Measurements from ENCODE around the gene SPRED1.
A peak's percentile ranks its signal among the peaks of the same experiment; 100 is the strongest.

The SPRED1 gene

DNA sequence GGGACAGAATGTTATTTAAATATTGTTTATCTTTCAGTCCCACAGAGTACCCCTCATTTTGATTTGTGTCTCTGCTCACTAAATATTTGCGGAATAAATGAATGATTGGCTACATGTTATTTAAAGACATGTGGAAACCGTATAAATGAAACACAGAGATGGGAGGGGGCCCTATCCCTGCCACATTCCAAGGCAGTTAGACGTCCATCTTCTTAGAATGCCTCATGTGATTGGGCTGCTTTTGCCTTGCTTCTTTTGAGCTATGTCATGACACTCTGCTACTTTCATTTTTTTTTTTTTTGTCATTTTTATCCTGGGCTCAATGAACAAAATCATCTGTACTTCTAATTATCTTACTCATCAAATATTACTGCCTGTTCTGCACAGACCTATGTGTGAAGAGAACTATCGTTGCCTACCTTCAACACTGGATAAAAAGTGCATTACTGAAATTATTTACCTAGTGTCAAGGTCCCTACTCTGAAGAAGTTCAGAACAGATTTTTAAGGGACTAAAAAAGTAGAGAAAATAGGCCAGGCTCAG lies 117.4 kb downstream of the SPRED1 start:
- Histone ChIP-seq H3K36me3 (ENCODE audit: control insufficient read depth in 5 of 5, insufficient read depth in 5 of 5, low read length in 5 of 5) (no peaks in the 10 kb centered on the region), H3K4me3 (ENCODE audit: low read depth in 1 of 5, low read length in 5 of 5) (no peak overlapping the region), H3K9me3 (ENCODE audit: control insufficient read depth in 5 of 5, low read length in 5 of 5) (no peaks in the 10 kb centered on the region), H3K4me1 (ENCODE audit: control insufficient read depth in 5 of 5, insufficient read depth in 5 of 5, low read length in 5 of 5) (peaks cover 0 to 18% (median 7%) of the 10 kb centered on the region in 5 donors), H3K27ac (ENCODE audit: low read depth, low read length) (no peak overlapping the region), H3K27me3 (ENCODE audit: control insufficient read depth in 5 of 5, insufficient read depth in 4 of 5, low read length in 5 of 5) (no peaks in the 10 kb centered on the region), H3K9ac (ENCODE audit: low read length in 5 of 5) (no peak overlapping the region)

DNA sequence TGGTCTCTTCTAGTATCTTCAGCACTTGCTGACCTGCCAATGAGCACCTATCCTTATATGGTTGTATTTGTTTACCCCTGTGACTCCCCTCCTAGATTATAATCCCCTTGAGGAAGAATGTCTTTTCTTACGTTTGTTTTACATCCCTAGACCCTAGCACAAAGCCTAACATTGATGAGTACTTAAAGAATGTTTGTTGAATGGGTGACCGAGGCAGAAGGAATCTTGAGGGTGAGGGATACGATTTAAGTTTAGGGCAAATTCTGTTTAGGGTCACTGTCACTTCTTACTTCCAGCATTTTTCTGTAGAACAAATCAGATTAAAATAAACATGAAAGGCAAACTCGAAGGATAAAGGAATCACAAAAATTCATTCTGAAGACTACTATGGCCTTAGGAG lies 120.4 kb downstream of the SPRED1 start:
- no peaks in the 10 kb centered on the region for H3K36me3 ChIP-seq (ENCODE audit: control insufficient read depth in 5 of 5, insufficient read depth in 5 of 5, low read length in 5 of 5)
- no peaks in the 10 kb centered on the region for H3K27me3 ChIP-seq (ENCODE audit: control insufficient read depth in 5 of 5, insufficient read depth in 4 of 5, low read length in 5 of 5)
- no peak overlapping the region for H3K9ac ChIP-seq (ENCODE audit: low read length in 5 of 5)
- peaks cover 5 to 42% (median 31%) of the 10 kb centered on the region in 5 donors for H3K4me1 ChIP-seq (ENCODE audit: control insufficient read depth in 5 of 5, insufficient read depth in 5 of 5, low read length in 5 of 5)
- H3K4me3 ChIP-seq (ENCODE audit: low read depth in 1 of 5, low read length in 5 of 5), result no peak overlapping the region
- no peaks in the 10 kb centered on the region for H3K9me3 ChIP-seq (ENCODE audit: control insufficient read depth in 5 of 5, low read length in 5 of 5)
- H3K27ac ChIP-seq (ENCODE audit: low read depth, low read length), result no peak overlapping the region

DNA sequence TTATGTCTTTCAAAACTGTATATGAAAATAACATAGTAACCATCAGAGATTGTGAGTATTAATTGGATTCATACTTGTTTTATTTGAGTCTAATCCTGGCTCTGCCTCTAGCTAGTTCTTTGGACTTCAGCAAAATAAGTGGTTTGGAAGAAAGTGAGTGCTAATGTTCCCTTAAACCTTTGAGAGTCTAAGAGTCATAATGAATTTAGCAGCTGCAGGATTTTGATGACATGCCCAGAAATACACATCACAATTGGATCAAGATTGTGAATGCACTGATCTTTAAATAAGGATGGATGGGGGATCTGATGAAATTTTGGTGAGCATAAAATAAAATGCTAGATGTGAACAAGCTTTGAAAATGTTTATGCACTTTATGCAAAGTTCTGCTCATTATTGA lies 121.4 kb downstream of the SPRED1 start:
- Histone ChIP-seq H3K4me3 (ENCODE audit: low read depth in 1 of 5, low read length in 5 of 5) (no peak overlapping the region), H3K9ac (ENCODE audit: low read length in 5 of 5) (no peak overlapping the region), H3K9me3 (ENCODE audit: control insufficient read depth in 5 of 5, low read length in 5 of 5) (no peaks in the 10 kb centered on the region), H3K27ac (ENCODE audit: low read depth, low read length) (no peak overlapping the region), H3K27me3 (ENCODE audit: control insufficient read depth in 5 of 5, insufficient read depth in 4 of 5, low read length in 5 of 5) (peaks cover 0 to 2% (median 0%) of the 10 kb centered on the region in 5 donors), H3K36me3 (ENCODE audit: control insufficient read depth in 5 of 5, insufficient read depth in 5 of 5, low read length in 5 of 5) (no peaks in the 10 kb centered on the region), H3K4me1 (ENCODE audit: control insufficient read depth in 5 of 5, insufficient read depth in 5 of 5, low read length in 5 of 5) (peaks cover 13 to 51% (median 40%) of the 10 kb centered on the region in 5 donors)

DNA sequence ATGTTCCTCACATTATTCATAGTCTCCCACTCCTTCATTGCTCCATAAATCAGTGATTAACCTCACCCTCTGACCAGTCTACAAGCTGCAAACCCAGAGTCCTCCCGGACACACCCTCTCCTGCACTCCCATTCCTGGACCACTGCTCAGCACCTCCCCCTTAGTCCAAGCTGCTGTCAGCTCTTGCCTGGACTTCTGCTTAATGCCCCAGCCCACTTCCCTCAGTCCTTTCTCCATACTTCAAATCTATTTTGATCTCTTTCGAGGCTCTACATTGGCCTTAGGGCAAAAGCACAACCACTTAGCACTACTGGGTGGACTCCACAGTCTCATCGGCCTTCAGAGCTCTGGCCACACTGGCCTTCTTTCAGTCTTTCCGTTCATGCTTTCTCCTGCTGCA lies 121.9 kb downstream of the SPRED1 start:
- Histone ChIP-seq H3K4me3 (ENCODE audit: low read depth in 1 of 5, low read length in 5 of 5) (no peak overlapping the region), H3K36me3 (ENCODE audit: control insufficient read depth in 5 of 5, insufficient read depth in 5 of 5, low read length in 5 of 5) (no peaks in the 10 kb centered on the region), H3K9ac (ENCODE audit: low read length in 5 of 5) (no peak overlapping the region), H3K27me3 (ENCODE audit: control insufficient read depth in 5 of 5, insufficient read depth in 4 of 5, low read length in 5 of 5) (peaks cover 0 to 2% (median 0%) of the 10 kb centered on the region in 5 donors), H3K9me3 (ENCODE audit: control insufficient read depth in 5 of 5, low read length in 5 of 5) (no peaks in the 10 kb centered on the region), H3K4me1 (ENCODE audit: control insufficient read depth in 5 of 5, insufficient read depth in 5 of 5, low read length in 5 of 5) (peaks cover 13 to 51% (median 40%) of the 10 kb centered on the region in 5 donors), H3K27ac (ENCODE audit: low read depth, low read length) (no peak overlapping the region)

DNA sequence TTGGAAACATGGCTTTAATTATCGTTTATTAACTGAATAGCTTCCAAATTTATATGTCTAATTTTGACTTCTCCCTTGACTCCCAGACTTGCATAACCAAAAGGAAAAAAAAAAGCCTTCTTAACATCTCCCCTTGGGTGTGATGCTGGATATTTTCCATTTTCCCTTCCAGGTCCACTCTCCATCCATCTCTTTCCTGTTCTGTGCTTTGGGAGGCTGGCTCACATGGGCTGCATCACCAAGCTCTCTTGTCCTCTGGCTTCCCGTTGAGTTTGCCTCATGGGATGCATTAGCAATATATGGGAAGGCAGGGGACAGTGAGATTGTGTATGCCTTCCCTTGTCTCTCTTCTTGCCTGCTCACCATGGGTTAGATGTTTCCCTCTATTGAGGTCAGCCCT lies 123.4 kb downstream of the SPRED1 start:
- Histone ChIP-seq H3K4me1 (ENCODE audit: control insufficient read depth in 5 of 5, insufficient read depth in 5 of 5, low read length in 5 of 5) (peaks cover 13 to 51% (median 40%) of the 10 kb centered on the region in 5 donors), H3K27ac (ENCODE audit: low read depth, low read length) (peak overlapping the region; percentile 77), H3K36me3 (ENCODE audit: control insufficient read depth in 5 of 5, insufficient read depth in 5 of 5, low read length in 5 of 5) (no peaks in the 10 kb centered on the region), H3K9me3 (ENCODE audit: control insufficient read depth in 5 of 5, low read length in 5 of 5) (no peaks in the 10 kb centered on the region), H3K9ac (ENCODE audit: low read length in 5 of 5) (no peak overlapping the region), H3K4me3 (ENCODE audit: low read depth in 1 of 5, low read length in 5 of 5) (no peak overlapping the region), H3K27me3 (ENCODE audit: control insufficient read depth in 5 of 5, insufficient read depth in 4 of 5, low read length in 5 of 5) (peaks cover 0 to 2% (median 0%) of the 10 kb centered on the region in 5 donors)

DNA sequence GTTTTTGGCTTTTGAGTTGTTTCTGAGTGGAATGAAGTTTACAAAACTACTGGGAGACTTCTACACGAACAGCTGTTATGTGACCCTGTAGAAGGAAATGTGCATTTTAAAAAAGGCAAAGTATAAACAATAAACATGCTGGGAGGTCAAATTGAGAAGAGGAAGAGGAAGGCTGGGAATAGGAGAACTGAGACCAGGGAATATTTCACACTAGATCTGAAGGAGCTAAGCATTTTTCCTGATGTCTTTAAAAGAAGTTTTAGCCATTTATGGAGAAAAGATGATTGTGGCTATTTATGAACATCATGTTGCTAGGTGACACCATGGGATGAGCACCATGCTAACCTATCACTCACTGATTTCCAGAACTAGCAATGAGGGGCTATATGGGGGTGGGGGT lies 125.0 kb downstream of the SPRED1 start:
- Histone ChIP-seq H3K9ac (ENCODE audit: low read length in 5 of 5) (peak overlapping the region; percentile 28 to 89 (median 42)), H3K4me1 (ENCODE audit: control insufficient read depth in 5 of 5, insufficient read depth in 5 of 5, low read length in 5 of 5) (peaks cover 13 to 51% (median 40%) of the 10 kb centered on the region in 5 donors), H3K9me3 (ENCODE audit: control insufficient read depth in 5 of 5, low read length in 5 of 5) (no peaks in the 10 kb centered on the region), H3K36me3 (ENCODE audit: control insufficient read depth in 5 of 5, insufficient read depth in 5 of 5, low read length in 5 of 5) (no peaks in the 10 kb centered on the region), H3K27ac (ENCODE audit: low read depth, low read length) (peak overlapping the region; percentile 77), H3K4me3 (ENCODE audit: low read depth in 1 of 5, low read length in 5 of 5) (peak overlapping the region in 4 of 5 donors; percentile 28 to 58 (median 43)), H3K27me3 (ENCODE audit: control insufficient read depth in 5 of 5, insufficient read depth in 4 of 5, low read length in 5 of 5) (peaks cover 0 to 2% (median 0%) of the 10 kb centered on the region in 5 donors)

DNA sequence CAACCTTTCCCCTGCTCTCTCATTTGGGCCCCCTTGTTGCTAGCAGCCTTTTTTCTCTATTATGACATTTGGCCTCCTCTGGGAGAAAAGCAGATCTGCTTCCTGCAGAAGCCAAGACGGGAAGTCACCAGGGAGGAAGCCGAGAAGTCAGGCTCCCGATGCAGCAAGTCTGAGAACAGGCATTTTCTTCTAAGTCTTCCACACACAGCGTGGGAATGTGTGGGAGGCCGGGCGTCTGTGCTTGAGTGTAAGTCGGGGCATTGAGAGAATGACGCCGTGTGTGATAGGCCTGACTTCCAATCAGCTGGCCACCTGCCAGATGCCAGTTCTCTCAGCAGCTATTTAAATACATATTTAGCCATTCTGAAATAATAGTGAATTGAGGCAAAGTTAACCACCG lies 125.5 kb downstream of the SPRED1 start:
- H3K9ac ChIP-seq (ENCODE audit: low read length in 5 of 5), result peak overlapping the region in 4 of 5 donors; percentile 28 to 89 (median 37)
- no peaks in the 10 kb centered on the region for H3K36me3 ChIP-seq (ENCODE audit: control insufficient read depth in 5 of 5, insufficient read depth in 5 of 5, low read length in 5 of 5)
- H3K9me3 ChIP-seq (ENCODE audit: control insufficient read depth in 5 of 5, low read length in 5 of 5), result no peaks in the 10 kb centered on the region
- H3K27me3 ChIP-seq (ENCODE audit: control insufficient read depth in 5 of 5, insufficient read depth in 4 of 5, low read length in 5 of 5), result peaks cover 0 to 2% (median 0%) of the 10 kb centered on the region in 5 donors
- peak overlapping the region; percentile 2 to 58 (median 39) for H3K4me3 ChIP-seq (ENCODE audit: low read depth in 1 of 5, low read length in 5 of 5)
- peak overlapping the region; percentile 77 for H3K27ac ChIP-seq (ENCODE audit: low read depth, low read length)
- peaks cover 13 to 51% (median 40%) of the 10 kb centered on the region in 5 donors for H3K4me1 ChIP-seq (ENCODE audit: control insufficient read depth in 5 of 5, insufficient read depth in 5 of 5, low read length in 5 of 5)

DNA sequence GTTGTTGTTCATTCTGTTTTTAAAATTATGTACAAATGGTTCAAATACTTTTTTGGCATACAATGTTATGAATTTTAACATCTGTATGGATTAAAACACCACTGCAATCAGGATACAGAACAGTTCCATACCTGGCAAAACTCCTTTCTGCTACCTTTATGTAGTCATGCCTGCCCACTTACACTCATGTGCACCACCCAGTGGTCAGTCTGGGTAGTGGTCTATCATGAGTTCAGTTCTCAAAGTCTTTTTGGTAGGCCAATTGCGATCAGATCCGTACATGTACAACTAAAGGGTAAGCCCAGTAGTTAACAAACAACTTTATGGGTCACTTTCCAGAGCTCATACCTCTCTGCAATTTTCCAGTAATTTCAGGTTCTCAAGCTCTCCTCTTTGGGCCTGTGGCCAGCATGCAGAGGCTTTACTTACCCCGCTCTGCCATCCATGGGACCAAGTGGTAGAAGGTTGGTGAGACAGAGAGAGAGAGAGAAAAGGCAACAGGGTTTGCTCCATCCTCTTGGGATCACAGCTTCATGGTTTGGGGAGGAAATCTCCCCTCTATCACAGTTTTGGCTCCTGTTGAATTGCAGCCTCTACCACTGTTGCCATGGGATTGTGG lies 137.4 kb downstream of the SPRED1 start:
- Histone ChIP-seq H3K27me3 (ENCODE audit: control insufficient read depth in 5 of 5, insufficient read depth in 4 of 5, low read length in 5 of 5) (no peaks in the 10 kb centered on the region), H3K4me1 (ENCODE audit: control insufficient read depth in 5 of 5, insufficient read depth in 5 of 5, low read length in 5 of 5) (peaks cover 0 to 3% (median 0%) of the 10 kb centered on the region in 5 donors), H3K36me3 (ENCODE audit: control insufficient read depth in 5 of 5, insufficient read depth in 5 of 5, low read length in 5 of 5) (no peaks in the 10 kb centered on the region)

DNA sequence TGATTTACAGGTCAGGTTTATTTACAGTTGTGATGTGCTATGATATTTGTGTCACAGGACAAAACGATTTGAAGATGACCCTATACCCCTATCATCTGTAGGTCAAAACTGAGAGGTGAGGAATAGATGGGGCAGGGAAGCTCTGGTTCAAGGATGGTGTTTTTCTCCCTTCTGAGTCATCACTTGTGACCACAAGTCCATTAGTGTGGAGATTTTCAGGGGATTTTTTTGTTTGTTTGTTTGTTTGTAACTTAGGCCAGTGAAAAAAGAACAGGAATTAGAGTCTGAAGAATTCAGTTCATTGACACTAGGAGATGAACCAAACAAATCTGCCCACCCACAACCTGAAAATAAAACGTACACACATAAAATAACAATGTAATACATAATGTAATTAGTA lies 138.6 kb downstream of the SPRED1 start:
- Histone ChIP-seq H3K4me1 (ENCODE audit: control insufficient read depth in 5 of 5, insufficient read depth in 5 of 5, low read length in 5 of 5) (peaks cover 0 to 3% (median 0%) of the 10 kb centered on the region in 5 donors), H3K9ac (ENCODE audit: low read length in 5 of 5) (no peak overlapping the region), H3K27me3 (ENCODE audit: control insufficient read depth in 5 of 5, insufficient read depth in 4 of 5, low read length in 5 of 5) (no peaks in the 10 kb centered on the region), H3K36me3 (ENCODE audit: control insufficient read depth in 5 of 5, insufficient read depth in 5 of 5, low read length in 5 of 5) (no peaks in the 10 kb centered on the region), H3K27ac (ENCODE audit: low read depth, low read length) (no peak overlapping the region), H3K9me3 (ENCODE audit: control insufficient read depth in 5 of 5, low read length in 5 of 5) (no peaks in the 10 kb centered on the region), H3K4me3 (ENCODE audit: low read depth in 1 of 5, low read length in 5 of 5) (no peak overlapping the region)

More for the DNA sequence above, 137.4 kb downstream of the SPRED1 start:
- H3K4me3 ChIP-seq (ENCODE audit: low read depth in 1 of 5, low read length in 5 of 5), result no peak overlapping the region
- H3K27ac ChIP-seq (ENCODE audit: low read depth, low read length), result no peak overlapping the region
- no peak overlapping the region for H3K9ac ChIP-seq (ENCODE audit: low read length in 5 of 5)
- no peaks in the 10 kb centered on the region for H3K9me3 ChIP-seq (ENCODE audit: control insufficient read depth in 5 of 5, low read length in 5 of 5)

DNA sequence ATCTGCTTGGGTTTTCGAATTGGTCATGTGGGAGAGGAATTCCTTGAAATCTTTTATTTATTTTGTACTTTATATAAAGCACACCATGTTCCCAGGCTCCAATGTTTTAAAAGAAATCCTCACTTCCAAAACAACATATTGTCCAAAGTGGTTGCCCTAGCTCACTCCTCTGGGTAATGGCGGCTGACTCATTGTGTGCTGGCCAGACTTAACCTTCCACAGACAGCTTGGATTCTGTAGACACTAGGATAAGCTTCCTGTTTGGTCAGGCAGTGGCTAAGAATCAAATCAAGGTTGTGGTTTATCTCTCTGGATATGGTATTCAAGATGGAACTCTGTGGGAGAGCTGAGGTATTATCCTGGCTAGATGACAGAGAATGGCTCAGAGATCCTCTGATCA lies 145.5 kb downstream of the SPRED1 start:
- H3K9ac ChIP-seq (ENCODE audit: low read length in 5 of 5), result no peak overlapping the region
- peaks cover 0 to 3% (median 0%) of the 10 kb centered on the region in 5 donors for H3K27me3 ChIP-seq (ENCODE audit: control insufficient read depth in 5 of 5, insufficient read depth in 4 of 5, low read length in 5 of 5)
- H3K9me3 ChIP-seq (ENCODE audit: control insufficient read depth in 5 of 5, low read length in 5 of 5), result no peaks in the 10 kb centered on the region
- H3K4me3 ChIP-seq (ENCODE audit: low read depth in 1 of 5, low read length in 5 of 5), result no peak overlapping the region
- no peaks in the 10 kb centered on the region for H3K36me3 ChIP-seq (ENCODE audit: control insufficient read depth in 5 of 5, insufficient read depth in 5 of 5, low read length in 5 of 5)
- H3K4me1 ChIP-seq (ENCODE audit: control insufficient read depth in 5 of 5, insufficient read depth in 5 of 5, low read length in 5 of 5), result peaks cover 2 to 13% (median 12%) of the 10 kb centered on the region in 5 donors
- no peak overlapping the region for H3K27ac ChIP-seq (ENCODE audit: low read depth, low read length)

Data from subcutaneous abdominal adipose tissue (tissue), 5 donors.